ENCODE measurements around the gene PIP4K2A. TPM values are rescaled to one million over a fixed set of nuclear protein-coding genes. Genes with fewer than 3 reads are reported as not detected.

PIP4K2A gene
- total RNA-seq, 6 experiments from 2014 or later, result 8.1 to 27.6 (median 12.0) TPM

DNA sequence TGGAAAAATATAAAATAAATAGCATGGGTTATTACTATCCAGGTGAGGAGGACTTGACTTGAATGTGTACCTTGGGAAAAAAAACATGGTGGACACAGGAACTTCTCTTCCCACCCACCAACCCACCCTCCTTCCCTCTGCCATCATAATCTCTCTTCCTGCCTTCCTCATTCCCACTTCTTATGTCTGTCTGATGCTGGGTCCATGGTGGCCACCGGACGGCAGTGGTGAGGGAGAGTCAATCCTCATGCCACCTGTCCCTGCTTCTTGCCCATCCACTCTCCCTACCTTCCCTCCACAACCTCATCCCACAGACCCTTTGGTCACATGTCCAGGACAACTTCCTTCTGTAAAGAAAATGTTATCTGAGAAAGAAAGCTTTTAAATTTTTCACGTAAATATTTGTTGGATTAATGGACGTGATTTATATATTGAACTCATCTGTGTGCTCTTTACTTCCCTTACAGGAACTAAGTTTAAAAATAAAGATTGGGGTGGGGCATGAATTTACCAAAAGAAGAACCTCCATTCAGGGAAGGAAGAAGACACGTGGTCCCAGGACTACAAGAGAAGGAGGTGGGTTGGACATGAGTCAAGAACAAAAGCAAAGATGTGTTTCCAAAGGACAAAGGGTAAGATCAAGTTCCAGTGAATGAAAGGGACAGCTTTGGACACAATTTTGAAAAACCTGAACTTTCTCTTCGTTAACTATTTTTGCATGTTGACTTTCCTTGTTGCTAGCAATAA lies 104.5 kb downstream of the PIP4K2A start:
- H3K4me1 ChIP-seq, result peaks cover 0 to 5% (median 0%) of the 10 kb centered on the region in 4 donors
- DNase-seq (no peak), ATAC-seq (no peak)
- no peaks in the 10 kb centered on the region for H3K9me3 ChIP-seq
- TF ChIP-seq, protein P1, sequence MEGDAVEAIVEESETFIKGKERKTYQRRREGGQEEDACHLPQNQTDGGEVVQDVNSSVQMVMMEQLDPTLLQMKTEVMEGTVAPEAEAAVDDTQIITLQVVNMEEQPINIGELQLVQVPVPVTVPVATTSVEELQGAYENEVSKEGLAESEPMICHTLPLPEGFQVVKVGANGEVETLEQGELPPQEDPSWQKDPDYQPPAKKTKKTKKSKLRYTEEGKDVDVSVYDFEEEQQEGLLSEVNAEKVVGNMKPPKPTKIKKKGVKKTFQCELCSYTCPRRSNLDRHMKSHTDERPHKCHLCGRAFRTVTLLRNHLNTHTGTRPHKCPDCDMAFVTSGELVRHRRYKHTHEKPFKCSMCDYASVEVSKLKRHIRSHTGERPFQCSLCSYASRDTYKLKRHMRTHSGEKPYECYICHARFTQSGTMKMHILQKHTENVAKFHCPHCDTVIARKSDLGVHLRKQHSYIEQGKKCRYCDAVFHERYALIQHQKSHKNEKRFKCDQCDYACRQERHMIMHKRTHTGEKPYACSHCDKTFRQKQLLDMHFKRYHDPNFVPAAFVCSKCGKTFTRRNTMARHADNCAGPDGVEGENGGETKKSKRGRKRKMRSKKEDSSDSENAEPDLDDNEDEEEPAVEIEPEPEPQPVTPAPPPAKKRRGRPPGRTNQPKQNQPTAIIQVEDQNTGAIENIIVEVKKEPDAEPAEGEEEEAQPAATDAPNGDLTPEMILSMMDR (IDR thresholded peaks at IDR 0.05), result no peak
- TF ChIP-seq POLR2A (IDR thresholded peaks at IDR 0.05), result no peak
- 50% methylated on average over 6 of the region's 6 CpGs for WGBS (ENCODE audit: insufficient coverage, low coverage, low lambda C conversion rate, missing lambda C conversion rate)
- intact Hi-C loops (cut with DNase I), result no loop called here
- no peak overlapping the region for H3K4me3 ChIP-seq
- no peaks in the 10 kb centered on the region for H3K27me3 ChIP-seq
- no peaks in the 10 kb centered on the region for H3K36me3 ChIP-seq
- H3K27ac ChIP-seq, result no peak overlapping the region

DNA sequence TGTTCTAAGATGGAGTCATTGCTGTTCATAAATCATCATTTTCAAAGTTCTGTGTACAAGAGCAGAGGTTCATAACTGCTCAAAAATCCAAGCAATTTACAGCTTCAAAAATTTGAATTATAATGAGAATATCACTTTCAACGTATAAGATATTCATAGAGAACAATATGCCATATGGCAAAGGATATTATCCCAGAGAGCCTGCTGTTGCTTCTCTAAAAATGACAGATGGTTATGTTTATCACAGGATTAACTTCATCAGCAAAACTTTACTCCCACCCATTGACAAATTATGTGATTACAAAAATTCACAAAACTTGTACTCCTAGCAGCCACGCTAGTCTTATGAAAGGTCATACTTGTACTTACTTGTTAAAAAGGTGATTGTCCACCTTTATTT lies 105.1 kb downstream of the PIP4K2A start:
- no peak for ATAC-seq
- TF ChIP-seq, protein P1 (IDR thresholded peaks at IDR 0.05), result no peak
- no peak for TF ChIP-seq POLR2A (IDR thresholded peaks at IDR 0.05)
- peaks cover 0 to 5% (median 0%) of the 10 kb centered on the region in 4 donors for H3K4me1 ChIP-seq
- H3K27me3 ChIP-seq, result no peaks in the 10 kb centered on the region
- DNase-seq, result no peak
- intact Hi-C loops (cut with DNase I), result no loop called here
- H3K27ac ChIP-seq, result no peak overlapping the region
- H3K4me3 ChIP-seq, result no peak overlapping the region
- 87% methylated on average over 2 of the region's 2 CpGs for WGBS (ENCODE audit: insufficient coverage, low coverage, low lambda C conversion rate, missing lambda C conversion rate)
- H3K9me3 ChIP-seq, result no peaks in the 10 kb centered on the region
- no peaks in the 10 kb centered on the region for H3K36me3 ChIP-seq

DNA sequence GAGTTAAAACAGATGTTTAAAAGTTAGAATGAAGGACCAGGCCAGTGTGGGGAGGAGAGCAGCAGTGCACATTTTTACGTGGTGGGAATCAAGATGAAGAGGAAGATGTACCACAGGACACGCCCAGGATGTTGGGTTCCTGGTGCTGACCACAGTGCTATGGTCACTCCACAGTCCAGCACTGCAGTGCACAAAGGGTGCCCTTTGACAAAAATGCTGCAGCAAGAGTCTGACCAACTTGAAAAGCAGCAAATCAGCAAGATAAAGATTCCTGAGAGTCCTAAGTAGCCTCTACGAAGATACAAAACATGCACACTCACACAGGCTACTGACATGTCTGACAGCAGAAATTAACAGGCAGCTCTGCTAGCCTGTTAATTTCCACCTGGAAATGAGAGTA lies 107.1 kb downstream of the PIP4K2A start:
- Histone ChIP-seq H3K36me3 (no peaks in the 10 kb centered on the region), H3K9me3 (no peaks in the 10 kb centered on the region), H3K27me3 (no peaks in the 10 kb centered on the region), H3K27ac (no peak overlapping the region), H3K4me3 (no peak overlapping the region), H3K4me1 (peaks cover 0 to 5% (median 0%) of the 10 kb centered on the region in 4 donors)
- WGBS (ENCODE audit: insufficient coverage, low coverage, low lambda C conversion rate, missing lambda C conversion rate), result 42% methylated on average over 3 of the region's 3 CpGs
- no peak for TF ChIP-seq POLR2A (IDR thresholded peaks at IDR 0.05)
- TF ChIP-seq, protein P1 (IDR thresholded peaks at IDR 0.05), result no peak
- intact Hi-C loops (cut with DNase I), result no loop called here
- ATAC-seq (peak; percentile 20 to 42 (median 28)), DNase-seq (no peak)

DNA sequence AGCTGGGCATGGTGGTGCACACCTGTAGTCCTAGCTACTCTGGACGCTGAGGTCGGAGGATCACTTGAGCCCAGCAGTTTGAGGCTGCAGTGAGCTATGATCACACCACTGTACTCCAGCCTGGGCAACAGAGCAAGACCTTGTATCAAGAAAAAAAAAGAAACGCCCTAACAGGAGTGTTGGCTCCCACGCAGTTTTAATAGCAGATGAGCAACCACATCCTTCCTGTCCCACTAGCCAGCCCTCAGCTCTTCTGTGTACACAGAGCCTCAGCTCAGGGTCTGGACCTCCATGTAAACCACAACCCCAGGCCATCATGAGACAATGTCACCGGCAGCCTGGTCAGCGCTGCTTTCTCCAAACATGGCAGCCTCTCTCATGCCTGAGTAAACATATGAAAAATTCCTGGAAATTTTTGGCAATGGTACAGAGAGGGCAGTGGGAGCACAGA lies 108.2 kb downstream of the PIP4K2A start:
- no peak for TF ChIP-seq POLR2A (IDR thresholded peaks at IDR 0.05)
- TF ChIP-seq, protein P1 (IDR thresholded peaks at IDR 0.05), result no peak
- peak; percentile 65 to 81 (median 77) for ATAC-seq
- H3K36me3 ChIP-seq, result no peaks in the 10 kb centered on the region
- H3K27ac ChIP-seq, result peak overlapping the region in 1 of 3 donors; percentile 19
- no peak overlapping the region for H3K4me3 ChIP-seq
- 54% methylated on average over 5 of the region's 6 CpGs for WGBS (ENCODE audit: insufficient coverage, low coverage, low lambda C conversion rate, missing lambda C conversion rate)
- H3K9me3 ChIP-seq, result no peaks in the 10 kb centered on the region
- H3K27me3 ChIP-seq, result no peaks in the 10 kb centered on the region
- H3K4me1 ChIP-seq, result peaks cover 0 to 5% (median 0%) of the 10 kb centered on the region in 4 donors
- intact Hi-C loops (cut with DNase I), result no loop called here
- peak in 1 of 3 donors; percentile 39 for DNase-seq
